Gastrocnemius medialis (tissue), 4 donors: ENCODE measurements around the gene PTGR3. TPM values are rescaled to one million over a fixed set of nuclear protein-coding genes. Genes with fewer than 3 reads are reported as not detected.

Source experiments
- ATAC-seq, 2 donors: fragments of 150-250 bp; one replicate each; pipeline ENCODE4 v1.9.1; 2016
- DNase-seq, 2 donors: peaks; one replicate each; pipeline ENCODE4 v3.0.0-alpha.2; 2019
- H3K27ac ChIP-seq, 4 donors: fragments of 200-600 bp; sonication (generic); 1 replicate in 1 of 4; 2 replicates in 3 of 4; pipeline ENCODE4 v1.5.1; 2016 to 2018; ENCODE audit warnings: mild to moderate bottlenecking in 2 of 4, moderate library complexity in 1 of 4
- H3K27me3 ChIP-seq, 3 donors: fragments of 200-600 bp; sonication (generic) in 2 of 3; 1 replicate in 1 of 3; 2 replicates in 2 of 3; pipeline versions ENCODE4 v1.5.1 to v1.6.0; 2016 to 2019; ENCODE audit warnings: mild to moderate bottlenecking in 1 of 3, moderate library complexity in 1 of 3
- H3K36me3 ChIP-seq, 2 donors: fragments of 200-600 bp; sonication (generic) in 1 of 2; one replicate each; pipeline ENCODE4 v1.5.1; 2017 to 2018
- H3K4me1 ChIP-seq, 2 donors: fragments of 200-600 bp; sonication (generic) in 1 of 2; one replicate each; pipeline ENCODE4 v1.5.1; 2016 to 2017; ENCODE audit warnings: mild to moderate bottlenecking in 2 of 2
- H3K4me3 ChIP-seq, 4 donors: fragments of 200-600 bp; sonication (generic) in 3 of 4; 1 replicate in 1 of 4; 2 replicates in 3 of 4; pipeline ENCODE4 v1.5.1; 2016 to 2019; ENCODE audit warnings: mild to moderate bottlenecking in 2 of 4
- H3K9me3 ChIP-seq, 3 donors: fragments of 200-600 bp; sonication (generic) in 2 of 3; 1 replicate in 1 of 3; 2 replicates in 2 of 3; pipeline ENCODE4 v1.5.1; 2016 to 2019
- POLR2A ChIP-seq, 2 donors: fragments of 450-650 bp; IDR thresholded peaks; one replicate each; pipeline ENCODE4 v1.6.1; 2017; ENCODE audit warnings: antibody characterized with exemption in 2 of 2, mild to moderate bottlenecking in 2 of 2, moderate library complexity in 2 of 2
- in situ Hi-C, 4 donors: fragments of 200-750 bp; cut with MboI; loops; one replicate each; pipeline versions ENCODE4 v1.15.0 to v1.8.0; 2017; ENCODE audit warnings: low sequenced_read_pairs in 4 of 4
- intact Hi-C: fragments of 100-400 bp; cut with DNase I; formaldehyde crosslinking; loops from one replicate; pipeline ENCODE4 v1.15.1; 2023; ENCODE audit warnings: low total_unique reads
- total RNA-seq, 4 donors: library from RNA; depleted of rRNA; stranded (reverse); fragments of >200 nt; gene quantifications; one replicate each; pipeline versions ENCODE4 v1.1.0 to v1.2.3, GENCODE V29; 2016
- TF ChIP-seq, protein P1 (sequence below), 5 experiments: fragments of 450-650 bp in 3 of 5; fragments of 200-600 bp in 2 of 5; sonication (generic) in 2 of 5; IDR thresholded peaks in 4 of 5; conservative IDR thresholded peaks in 1 of 5; 1 replicate in 4 of 5; 2 replicates in 1 of 5; pipeline ENCODE4 v1.5.1; 2016 to 2019; ENCODE audit warnings: antibody characterized with exemption in 5 of 5, mild to moderate bottlenecking in 3 of 5, moderate library complexity in 3 of 5

The PTGR3 gene
- total RNA-seq, 4 donors from 2014 or later, result 25.7 to 34.0 (median 29.9) TPM

GRCh38 chr18:75227535-75228296, 18.8 kb upstream of the PTGR3 start:
- ATAC-seq, result no peak
- TF ChIP-seq, protein P1, sequence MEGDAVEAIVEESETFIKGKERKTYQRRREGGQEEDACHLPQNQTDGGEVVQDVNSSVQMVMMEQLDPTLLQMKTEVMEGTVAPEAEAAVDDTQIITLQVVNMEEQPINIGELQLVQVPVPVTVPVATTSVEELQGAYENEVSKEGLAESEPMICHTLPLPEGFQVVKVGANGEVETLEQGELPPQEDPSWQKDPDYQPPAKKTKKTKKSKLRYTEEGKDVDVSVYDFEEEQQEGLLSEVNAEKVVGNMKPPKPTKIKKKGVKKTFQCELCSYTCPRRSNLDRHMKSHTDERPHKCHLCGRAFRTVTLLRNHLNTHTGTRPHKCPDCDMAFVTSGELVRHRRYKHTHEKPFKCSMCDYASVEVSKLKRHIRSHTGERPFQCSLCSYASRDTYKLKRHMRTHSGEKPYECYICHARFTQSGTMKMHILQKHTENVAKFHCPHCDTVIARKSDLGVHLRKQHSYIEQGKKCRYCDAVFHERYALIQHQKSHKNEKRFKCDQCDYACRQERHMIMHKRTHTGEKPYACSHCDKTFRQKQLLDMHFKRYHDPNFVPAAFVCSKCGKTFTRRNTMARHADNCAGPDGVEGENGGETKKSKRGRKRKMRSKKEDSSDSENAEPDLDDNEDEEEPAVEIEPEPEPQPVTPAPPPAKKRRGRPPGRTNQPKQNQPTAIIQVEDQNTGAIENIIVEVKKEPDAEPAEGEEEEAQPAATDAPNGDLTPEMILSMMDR (IDR thresholded peaks at IDR 0.05 in 4 of 5, conservative IDR thresholded peaks at IDR 0.05 in 1 of 5), result no peak
- no peak for TF ChIP-seq POLR2A (IDR thresholded peaks at IDR 0.05)
- Histone ChIP-seq H3K27ac (peak overlapping the region in 1 of 4 donors; percentile 27), H3K36me3 (no peaks in the 10 kb centered on the region), H3K4me3 (peak overlapping the region in 2 of 4 donors; percentile 2 to 24), H3K4me1 (peaks cover 52 to 58% of the 10 kb centered on the region in 2 donors), H3K9me3 (no peaks in the 10 kb centered on the region), H3K27me3 (no peaks in the 10 kb centered on the region)
- DNase-seq, result no peak
- intact Hi-C loops, result no loop called here
- in situ Hi-C loops, result no loop called here

GRCh38 chr18:75226956-75227316, 18.0 kb upstream of the PTGR3 start:
- peak overlapping the region in 1 of 4 donors; percentile 10 for H3K4me3 ChIP-seq
- no peaks in the 10 kb centered on the region for H3K9me3 ChIP-seq
- intact Hi-C loops, result no loop called here
- no peaks in the 10 kb centered on the region for H3K27me3 ChIP-seq
- ATAC-seq (no peak), DNase-seq (no peak)
- peaks cover 54 to 57% of the 10 kb centered on the region in 2 donors for H3K4me1 ChIP-seq
- no peaks in the 10 kb centered on the region for H3K36me3 ChIP-seq
- in situ Hi-C loops, result no loop called here
- TF ChIP-seq, protein P1 (IDR thresholded peaks at IDR 0.05 in 4 of 5, conservative IDR thresholded peaks at IDR 0.05 in 1 of 5), result no peak
- TF ChIP-seq POLR2A (IDR thresholded peaks at IDR 0.05), result no peak
- peak overlapping the region in 1 of 4 donors; percentile 39 for H3K27ac ChIP-seq

GRCh38 chr18:75226286-75226955, 17.5 kb upstream of the PTGR3 start:
- in situ Hi-C loops, result no loop called here
- intact Hi-C loops, result no loop called here

DNA sequence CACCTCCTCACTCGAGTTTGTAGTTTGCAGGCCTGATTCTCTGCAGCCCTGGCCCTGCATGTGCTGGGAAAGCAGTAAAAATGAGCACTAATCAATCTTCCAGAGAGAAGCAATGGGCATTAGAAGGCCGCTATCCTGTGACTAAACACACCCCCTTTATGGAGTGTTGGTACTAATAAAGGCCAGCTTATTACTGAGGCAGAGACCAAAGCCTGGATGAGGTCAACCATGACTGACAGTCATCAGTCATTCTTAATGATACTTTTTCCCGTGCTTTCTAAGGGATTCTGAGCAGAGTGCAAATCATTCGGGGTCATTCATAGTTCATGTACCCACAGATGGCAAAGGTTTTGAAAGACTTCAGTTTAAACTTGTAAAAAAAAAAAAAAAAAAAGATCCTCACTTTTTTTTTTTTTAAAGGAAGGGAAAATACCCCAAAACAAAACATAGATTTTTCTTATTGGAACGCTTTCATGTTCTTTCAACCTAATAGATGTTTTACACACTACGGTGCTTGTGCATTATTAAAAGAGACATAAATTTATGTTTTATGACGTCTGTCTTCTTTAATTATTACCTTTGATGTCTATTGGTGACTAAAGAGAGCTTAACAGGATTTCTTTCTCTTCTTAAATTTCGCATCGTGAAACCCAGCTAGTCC, 14.9 kb upstream of the PTGR3 start:
- no peak for DNase-seq
- H3K4me3 ChIP-seq, result no peak overlapping the region
- TF ChIP-seq POLR2A (IDR thresholded peaks at IDR 0.05), result no peak
- TF ChIP-seq, protein P1 (IDR thresholded peaks at IDR 0.05 in 4 of 5, conservative IDR thresholded peaks at IDR 0.05 in 1 of 5), result no peak
- in situ Hi-C loops, result no loop called here
- no peaks in the 10 kb centered on the region for H3K27me3 ChIP-seq
- ATAC-seq, result no peak
- no peaks in the 10 kb centered on the region for H3K36me3 ChIP-seq
- H3K27ac ChIP-seq, result no peak overlapping the region
- no peaks in the 10 kb centered on the region for H3K9me3 ChIP-seq
- H3K4me1 ChIP-seq, result peaks cover 62 to 67% of the 10 kb centered on the region in 2 donors
- intact Hi-C loops, result loop anchor here (1.0 kb wide), 1 partner anchor 30 kb away; no protein-coding TSS in a partner anchor

More at GRCh38 chr18:75226286-75226955, 17.5 kb upstream of the PTGR3 start:
- Histone ChIP-seq H3K4me1 (peaks cover 49 to 58% of the 10 kb centered on the region in 2 donors), H3K9me3 (no peaks in the 10 kb centered on the region), H3K27me3 (no peaks in the 10 kb centered on the region), H3K4me3 (peak overlapping the region in 1 of 4 donors; percentile 10), H3K36me3 (no peaks in the 10 kb centered on the region), H3K27ac (peak overlapping the region in 1 of 4 donors; percentile 39)
- DNase-seq, result no peak
- no peak for TF ChIP-seq POLR2A (IDR thresholded peaks at IDR 0.05)
- TF ChIP-seq, protein P1 (IDR thresholded peaks at IDR 0.05 in 4 of 5, conservative IDR thresholded peaks at IDR 0.05 in 1 of 5), result no peak
- no peak for ATAC-seq
